GM19463 (cell line): ENCODE results near the gene CCR5AS.
"Not testable (repeated sequence)": the region's sequence is repeated elsewhere in the genome, so short reads cannot be mapped to it uniquely, and the experiment has no call there.

Experiments used
- ATAC-seq: cut with Tn5 transposase; IDR thresholded peaks from one replicate; pipeline ENCODE4 v1.9.1; 2021; ENCODE audit warnings: mild to moderate bottlenecking, moderate library complexity; ENCODE audit not compliant: unreplicated experiment

The CCR5AS gene

DNA sequence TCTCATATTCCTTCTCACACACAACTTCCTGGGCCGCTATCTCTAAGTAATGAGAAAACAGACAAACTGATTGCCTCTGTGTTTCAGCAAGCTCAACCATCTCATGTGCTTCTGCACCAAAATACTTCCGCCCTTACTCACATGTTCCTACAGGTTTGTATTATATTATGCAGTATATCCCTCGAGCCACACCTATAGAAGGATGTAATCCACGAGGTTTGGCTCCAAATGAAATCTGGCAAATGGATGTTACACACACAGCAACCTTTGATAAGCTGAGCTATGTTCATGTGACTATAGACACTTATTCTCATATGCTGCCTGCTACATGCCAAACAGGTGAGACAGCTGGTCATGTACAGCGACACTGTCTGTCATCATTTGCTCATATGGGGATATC lies 22.8 kb upstream of the CCR5AS start:
- ATAC-seq, result no peak

- no peak for ATAC-seq
Measured at GRCh38 chr3:46429250-46429649, 22.4 kb upstream of the CCR5AS start.

GRCh38 chr3:46427916-46428833 lies 21.3 kb upstream of the CCR5AS start:
- ATAC-seq, result no peak

DNA sequence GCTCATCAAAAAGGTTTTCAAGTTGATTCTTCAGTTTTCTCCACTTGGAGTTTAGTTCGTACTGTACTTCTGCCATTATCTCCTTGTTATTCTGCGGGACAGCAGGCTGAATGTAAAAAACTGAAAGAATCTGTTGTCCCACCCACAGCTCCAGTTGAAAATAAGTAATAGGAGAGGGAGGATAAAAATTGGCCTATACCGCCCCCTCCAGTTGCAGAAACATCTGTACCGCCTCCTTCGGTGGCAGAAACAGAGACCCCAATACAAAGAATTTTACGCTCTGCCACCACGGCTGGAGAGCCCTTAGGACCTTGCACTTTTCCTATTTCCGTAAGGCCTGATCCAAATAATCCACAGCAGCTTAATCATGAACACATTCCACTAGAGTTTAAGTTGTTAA lies 20.5 kb upstream of the CCR5AS start:
- ATAC-seq, result not testable (repeated sequence)

DNA sequence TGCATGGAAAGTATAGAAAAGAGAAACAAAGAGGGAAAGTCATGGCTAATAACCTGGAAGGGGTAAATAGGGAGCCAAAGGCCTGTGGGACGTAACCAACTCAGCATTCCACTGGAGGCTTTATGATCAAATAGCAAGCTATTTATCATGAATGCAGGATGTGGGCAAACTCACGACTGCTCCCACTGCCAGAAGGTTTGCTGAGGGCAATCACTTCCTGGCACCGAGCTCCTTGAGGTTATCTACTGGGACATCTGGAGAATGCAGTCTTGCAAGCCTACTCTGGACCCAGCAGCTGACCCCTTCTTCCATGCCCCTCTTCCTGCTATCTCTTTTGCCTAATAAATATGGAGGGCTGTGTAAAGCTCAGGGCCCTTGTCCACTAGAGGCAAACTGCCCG lies 19.6 kb upstream of the CCR5AS start:
- ATAC-seq, result not testable (repeated sequence)

GRCh38 chr3:46423588-46423987 lies 16.7 kb upstream of the CCR5AS start:
- ATAC-seq, result no peak

DNA sequence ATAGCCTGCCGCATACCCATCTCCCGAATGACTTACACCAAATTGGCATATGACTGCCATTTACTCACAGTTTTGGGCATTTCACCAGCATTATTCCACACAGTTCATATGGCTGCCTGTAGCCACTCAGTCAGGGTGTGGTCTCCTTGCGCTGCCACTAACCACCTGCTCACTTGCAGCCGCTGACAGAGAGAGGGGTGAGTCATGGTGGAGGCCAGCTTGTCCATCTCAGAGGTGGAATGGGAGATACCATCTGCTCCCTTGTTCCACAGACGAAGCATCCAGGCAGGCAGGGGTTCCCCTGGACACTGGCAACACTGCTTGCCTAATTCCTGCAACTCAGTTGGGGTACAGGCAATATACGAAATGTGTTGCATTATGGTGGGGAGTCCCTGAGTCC lies 15.8 kb upstream of the CCR5AS start:
- ATAC-seq, result no peak

DNA sequence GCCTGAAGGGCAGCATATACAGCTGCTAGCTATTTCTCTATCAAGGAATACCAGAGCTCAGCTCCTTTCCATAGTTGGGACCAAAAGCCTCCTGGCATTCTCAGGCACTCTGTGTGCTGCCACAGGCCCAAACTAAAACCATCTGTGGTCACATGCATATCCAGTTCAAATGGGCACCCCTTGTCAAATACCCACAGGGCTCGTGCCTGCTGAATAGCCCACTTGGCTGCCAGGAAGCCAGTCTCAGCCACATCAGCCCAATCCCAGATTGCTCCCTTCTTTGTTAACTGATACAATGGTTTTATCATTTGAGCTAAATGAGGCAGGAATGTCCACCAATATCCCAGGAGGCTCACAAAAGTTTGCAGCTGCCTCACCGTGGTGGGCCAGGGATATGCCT lies 14.1 kb upstream of the CCR5AS start:
- ATAC-seq, result no peak

DNA sequence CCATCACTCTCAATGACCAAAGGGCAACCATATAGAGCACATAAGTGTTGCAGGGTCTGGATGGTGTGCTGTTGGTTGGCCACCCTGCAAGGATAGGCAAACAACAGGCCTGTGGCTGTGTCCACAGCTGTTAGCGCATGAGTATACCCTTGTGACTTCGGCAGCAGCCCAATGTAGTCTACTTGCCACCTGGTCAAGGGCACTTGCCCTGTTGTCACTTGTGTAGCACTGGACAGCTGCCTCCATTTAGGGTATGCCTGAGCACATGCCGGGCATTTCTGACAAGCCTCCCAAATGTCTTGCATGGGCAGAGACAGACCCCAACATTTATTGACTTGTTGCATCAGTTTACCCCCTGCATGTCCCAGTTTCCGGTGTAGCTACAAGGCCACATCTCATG lies 12.9 kb upstream of the CCR5AS start:
- no peak for ATAC-seq

DNA sequence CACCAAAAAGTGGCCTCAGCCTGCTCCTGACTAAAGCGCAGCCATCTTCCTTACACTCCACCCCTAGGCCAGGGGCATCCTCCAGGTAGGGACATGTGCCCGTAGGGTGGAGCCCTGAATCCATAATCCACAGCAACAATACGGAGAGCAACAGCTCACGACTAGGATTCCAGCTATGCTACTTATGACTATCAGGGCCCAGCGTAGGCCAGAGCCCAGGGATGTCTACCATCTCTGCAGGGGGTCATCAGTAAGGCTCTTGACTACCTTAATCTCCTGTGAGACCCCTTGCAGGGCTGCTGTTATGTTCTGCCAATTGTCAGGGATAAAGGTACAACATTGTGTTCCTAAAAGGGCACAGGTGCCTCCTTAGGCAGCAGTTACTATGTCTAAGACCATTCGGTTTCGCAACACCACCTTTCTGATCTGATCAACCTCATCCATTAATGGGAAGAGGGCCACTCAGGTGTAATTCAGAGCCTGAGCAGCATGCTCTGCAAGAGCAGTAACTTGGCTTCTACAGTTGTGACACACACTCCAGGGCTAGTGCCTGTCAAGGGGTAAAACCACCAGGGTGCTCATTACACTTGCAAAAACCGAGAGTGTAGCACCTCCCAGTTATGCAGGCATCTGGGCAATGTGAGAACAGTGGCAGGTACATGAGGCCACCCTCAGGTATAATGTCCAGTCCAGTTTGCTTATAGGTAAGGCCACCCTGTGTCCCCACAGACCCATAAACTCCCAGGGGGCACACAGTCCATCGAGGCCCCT lies 11.2 kb upstream of the CCR5AS start:
- ATAC-seq, result no peak

- ATAC-seq, result no peak
Measured at GRCh38 chr3:46416811-46417510, 10.1 kb upstream of the CCR5AS start.

- ATAC-seq, result no peak
Measured at GRCh38 chr3:46416125-46416810, 9.4 kb upstream of the CCR5AS start.

DNA sequence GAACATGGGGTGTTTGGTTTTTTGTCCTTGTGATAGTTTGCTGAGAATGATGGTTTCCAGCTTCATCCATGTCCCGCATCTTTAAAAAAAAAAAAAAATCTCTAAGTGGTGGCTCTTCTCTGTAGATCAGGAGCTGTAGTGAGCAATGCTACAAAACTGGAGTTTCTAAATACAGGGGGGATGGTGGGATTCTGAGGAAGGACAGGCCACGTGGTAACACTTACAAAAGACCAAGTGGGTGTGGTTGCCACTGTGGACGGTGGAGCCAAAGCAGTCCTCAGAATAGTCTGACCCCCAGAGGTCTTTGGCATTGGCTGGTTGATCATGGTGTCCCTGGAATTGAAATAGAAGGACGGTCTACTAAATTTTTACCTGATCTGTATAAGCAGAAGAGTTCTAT lies 7.9 kb upstream of the CCR5AS start:
- no peak for ATAC-seq

DNA sequence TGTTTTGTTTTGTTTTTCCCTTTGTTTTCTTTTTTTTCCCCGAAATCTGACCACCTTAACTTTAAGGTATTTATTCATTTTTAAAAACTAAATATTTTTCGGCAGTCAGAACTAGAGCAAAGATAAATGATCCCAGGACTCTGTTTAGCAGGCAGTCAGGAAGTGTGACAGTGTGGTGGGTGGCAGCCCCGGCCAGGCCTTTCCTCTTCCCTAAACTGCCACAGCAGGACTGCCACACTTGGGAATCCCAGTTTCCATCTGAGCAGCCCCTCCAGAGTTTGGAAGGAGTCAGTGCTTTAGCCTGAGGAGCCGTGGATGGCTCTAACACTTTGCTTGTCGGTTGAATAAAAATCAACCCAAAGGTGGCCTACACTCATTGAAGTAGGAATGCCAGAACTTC lies 7.1 kb upstream of the CCR5AS start:
- no peak for ATAC-seq

GRCh38 chr3:46412786-46413298 lies 6.0 kb upstream of the CCR5AS start:
- ATAC-seq, result no peak

GRCh38 chr3:46411271-46411670 lies 4.4 kb upstream of the CCR5AS start:
- ATAC-seq, result no peak

DNA sequence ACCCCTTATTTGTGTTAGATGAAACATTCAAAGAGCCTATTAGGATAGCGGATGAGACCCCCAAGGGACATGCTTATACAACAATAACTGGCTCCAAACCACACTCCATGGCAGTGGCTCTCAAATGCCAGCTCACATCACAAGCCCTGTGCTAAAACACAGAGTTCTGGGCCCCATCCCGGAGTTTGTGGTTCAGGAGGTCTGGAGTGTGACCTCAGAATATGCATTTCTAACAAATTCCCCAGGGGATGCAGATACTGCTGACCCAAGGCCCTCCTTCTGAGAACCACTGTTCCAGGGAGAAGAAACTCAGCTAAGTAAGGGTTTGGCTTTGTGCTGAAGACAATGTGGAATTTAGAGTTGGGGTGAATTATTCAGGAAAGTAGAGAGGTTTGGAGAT lies 3.8 kb upstream of the CCR5AS start:
- no peak for ATAC-seq

DNA sequence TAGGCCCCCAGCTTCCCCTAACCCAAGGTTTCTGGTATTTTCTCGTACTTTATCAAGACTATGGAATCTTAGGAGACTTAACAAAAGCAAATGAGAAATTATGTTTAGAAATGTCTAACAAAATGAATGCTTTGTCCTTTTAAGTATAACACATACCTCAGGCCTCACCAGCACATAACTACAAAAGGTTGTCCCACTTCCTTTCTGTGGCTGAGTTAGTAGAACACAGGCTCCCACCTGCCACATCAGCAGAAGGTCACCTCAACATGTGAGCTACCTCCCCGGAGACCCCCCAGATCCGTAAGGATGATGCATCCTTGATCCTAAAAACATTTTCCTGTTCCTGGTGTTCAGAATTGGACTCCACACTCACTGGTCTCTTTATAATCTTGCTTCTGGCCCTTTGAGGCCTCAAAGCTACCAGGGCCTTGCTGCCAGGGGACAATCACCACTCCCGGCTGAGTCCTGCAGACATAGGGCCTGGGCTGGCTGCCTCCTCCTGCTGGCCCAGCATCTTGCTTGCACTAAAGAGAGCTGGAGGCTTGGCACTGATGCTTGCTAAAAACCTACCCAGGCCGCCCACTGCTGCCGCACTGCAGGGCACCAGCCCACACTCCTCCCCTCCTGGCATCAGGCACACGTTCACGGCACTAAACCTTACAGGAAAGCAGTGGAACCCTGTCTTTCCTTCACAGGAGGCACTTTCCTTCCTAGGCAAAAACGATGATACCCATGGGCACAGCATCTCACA lies 3.0 kb upstream of the CCR5AS start:
- no peak for ATAC-seq

GRCh38 chr3:46408853-46409252 lies 2.0 kb upstream of the CCR5AS start:
- no peak for ATAC-seq

GRCh38 chr3:46407970-46408369 lies 1.1 kb upstream of the CCR5AS start:
- no peak for ATAC-seq
